H9 (cell line): Measurements from ENCODE around the gene SPATS1. TPM values are rescaled to one million over a fixed set of nuclear protein-coding genes. Genes with fewer than 3 reads are reported as not detected.

Source experiments
- DNase-seq: peaks from one replicate; pipeline ENCODE4 v3.0.0-alpha.2; 2017
- H2AFZ ChIP-seq: one replicate; pipeline ENCODE4 v1.6.1; 2013; ENCODE audit warnings: mild to moderate bottlenecking, low read length, control low read depth, moderate library complexity
- H2AK5ac ChIP-seq: 2 replicates; pipeline ENCODE4 v1.6.1; 2013; ENCODE audit warnings: low read length, control low read depth, mixed read lengths; ENCODE audit not compliant: insufficient read length
- H2BK120ac ChIP-seq: one replicate; pipeline ENCODE4 v1.6.1; 2013; ENCODE audit warnings: low read depth, mild to moderate bottlenecking, low read length, control low read depth, inconsistent platforms; ENCODE audit not compliant: poor library complexity, severe bottlenecking
- H2BK12ac ChIP-seq: 2 replicates; pipeline ENCODE4 v1.6.1; 2013; ENCODE audit warnings: low read length, control low read depth, mixed read lengths, low read depth; ENCODE audit not compliant: insufficient read length
- H2BK15ac ChIP-seq: 2 replicates; pipeline ENCODE4 v1.6.1; 2013; ENCODE audit warnings: low read depth, low read length, control low read depth
- H2BK20ac ChIP-seq: one replicate; pipeline ENCODE4 v1.6.1; 2013; ENCODE audit warnings: low read depth, mild to moderate bottlenecking, low read length, control low read depth, inconsistent platforms; ENCODE audit not compliant: poor library complexity, severe bottlenecking
- H2BK5ac ChIP-seq: 2 replicates; pipeline ENCODE4 v1.6.1; 2013; ENCODE audit warnings: low read length, control low read depth, mixed read lengths; ENCODE audit not compliant: insufficient read length
- H3K14ac ChIP-seq: 2 replicates; pipeline ENCODE4 v1.6.1; 2013; ENCODE audit warnings: low read length, control low read depth; ENCODE audit not compliant: insufficient read depth
- H3K18ac ChIP-seq: 2 replicates; pipeline ENCODE4 v1.6.1; 2013; ENCODE audit warnings: low read depth, mild to moderate bottlenecking, mixed read lengths, low read length, control low read depth; ENCODE audit not compliant: insufficient read length
- H3K23ac ChIP-seq: 2 replicates; pipeline ENCODE4 v1.6.1; 2013; ENCODE audit warnings: low read length, control low read depth, mixed read lengths, low read depth; ENCODE audit not compliant: insufficient read length
- H3K23me2 ChIP-seq: 2 replicates; pipeline ENCODE4 v1.6.1; 2013; ENCODE audit warnings: low read depth, mild to moderate bottlenecking, mixed read lengths, low read length, control low read depth; ENCODE audit not compliant: insufficient read length, poor library complexity, severe bottlenecking
- H3K27ac ChIP-seq: 2 replicates; pipeline ENCODE4 v1.5.1; 2013; ENCODE audit warnings: low read length, control low read depth, mixed read lengths, low read depth; ENCODE audit not compliant: insufficient read length
- H3K27me3 ChIP-seq: 2 replicates; pipeline ENCODE4 v1.6.1; 2013; ENCODE audit warnings: low read length, control low read depth, inconsistent platforms; ENCODE audit not compliant: insufficient read depth
- H3K4ac ChIP-seq: 2 replicates; pipeline ENCODE4 v1.6.1; 2013; ENCODE audit warnings: low read depth, mild to moderate bottlenecking, control low read depth, inconsistent platforms, low read length, moderate library complexity
- H3K4me1 ChIP-seq: 2 replicates; pipeline ENCODE4 v1.6.1; 2013; ENCODE audit warnings: low read length, control low read depth, inconsistent platforms; ENCODE audit not compliant: insufficient read depth
- H3K4me2 ChIP-seq: 2 replicates; pipeline ENCODE4 v1.6.1; 2013; ENCODE audit warnings: low read length, control low read depth, mixed read lengths; ENCODE audit not compliant: insufficient read length, insufficient read depth
- H3K56ac ChIP-seq: 2 replicates; pipeline ENCODE4 v1.6.1; 2013; ENCODE audit warnings: low read depth, mild to moderate bottlenecking, mixed read lengths, low read length, control low read depth; ENCODE audit not compliant: insufficient read length
- H3K79me1 ChIP-seq: 2 replicates; pipeline ENCODE4 v1.6.1; 2013; ENCODE audit warnings: low read depth, mild to moderate bottlenecking, moderate library complexity, low read length, control low read depth, inconsistent platforms; ENCODE audit not compliant: insufficient read depth, poor library complexity, severe bottlenecking
- H3K79me2 ChIP-seq: 2 replicates; pipeline ENCODE4 v1.6.1; 2013; ENCODE audit warnings: low read length, control low read depth, inconsistent platforms; ENCODE audit not compliant: insufficient read depth
- H3K9ac ChIP-seq: 2 replicates; pipeline ENCODE4 v1.6.1; 2013; ENCODE audit warnings: low read length, control low read depth, mixed read lengths; ENCODE audit not compliant: insufficient read length; ENCODE audit errors: extremely low read depth
- H3K9me3 ChIP-seq: one replicate; pipeline ENCODE4 v1.6.1; 2013; ENCODE audit warnings: low read depth, low read length, inconsistent platforms; ENCODE audit not compliant: control insufficient read depth
- H3T11ph ChIP-seq: one replicate; pipeline ENCODE4 v1.6.1; 2013; ENCODE audit warnings: mild to moderate bottlenecking, low read length, control low read depth, inconsistent platforms
- H4K20me1 ChIP-seq: one replicate; pipeline ENCODE4 v1.6.1; 2013; ENCODE audit not compliant: control insufficient read depth, insufficient read length, insufficient read depth
- H4K5ac ChIP-seq: 2 replicates; pipeline ENCODE4 v1.6.1; 2013; ENCODE audit warnings: low read depth, mild to moderate bottlenecking, mixed read lengths, low read length, control low read depth; ENCODE audit not compliant: insufficient read length
- H4K8ac ChIP-seq: replicated peaks from 2 replicates; pipeline ENCODE4 v1.6.1; 2013; ENCODE audit warnings: low read length, control low read depth, mixed read lengths, low read depth; ENCODE audit not compliant: insufficient read length
- H4K91ac ChIP-seq: 2 replicates; pipeline ENCODE4 v1.6.1; 2013; ENCODE audit warnings: low read depth, mild to moderate bottlenecking, moderate library complexity, mixed read lengths, low read length, control low read depth; ENCODE audit not compliant: insufficient read length
- H3K27ac Mint-ChIP-seq, 3 experiments: 2 replicates in 2 of 3; 3 replicates in 1 of 3; pipeline ENCODE4 v1.8.0; 2020 to 2021; ENCODE audit warnings: mixed read lengths in 3 of 3, mild to moderate bottlenecking in 1 of 3, moderate library complexity in 1 of 3
- H3K27me3 Mint-ChIP-seq: 2 replicates; pipeline ENCODE4 v1.8.0; 2021; ENCODE audit warnings: low read depth, mild to moderate bottlenecking, moderate library complexity, mixed read lengths
- H3K36me3 Mint-ChIP-seq, 3 experiments: 2 replicates in 2 of 3; 3 replicates in 1 of 3; pipeline ENCODE4 v1.8.0; 2020 to 2021; ENCODE audit warnings: low read depth in 3 of 3, mixed read lengths in 3 of 3; ENCODE audit not compliant: insufficient read depth in 1 of 3
- H3K4me1 Mint-ChIP-seq, 2 experiments: 2 replicates each; pipeline ENCODE4 v1.8.0; 2020; ENCODE audit warnings: mixed read lengths in 2 of 2
- H3K4me3 Mint-ChIP-seq, 2 experiments: 2 replicates in 1 of 2; 3 replicates in 1 of 2; pipeline ENCODE4 v1.8.0; 2020 to 2021; ENCODE audit warnings: mild to moderate bottlenecking in 2 of 2, mixed read lengths in 2 of 2, moderate library complexity in 1 of 2
- H3K9me3 Mint-ChIP-seq, 2 experiments: 2 replicates in 1 of 2; 3 replicates in 1 of 2; pipeline ENCODE4 v1.8.0; 2020; ENCODE audit warnings: mild to moderate bottlenecking in 2 of 2, mixed read lengths in 2 of 2, moderate library complexity in 1 of 2
- WGBS: extraction: QIAGEN DNeasy Blood & Tissue Kit; methylation state at CpG from one replicate; pipeline ENCODE4 v1.1.7; 2013; ENCODE audit warnings: missing lambda C conversion rate, low lambda C conversion rate, mixed read lengths; ENCODE audit not compliant: insufficient read length; ENCODE audit errors: extremely low coverage; 5-methylcytosine and 5-hydroxymethylcytosine counted together
- total RNA-seq: library from RNA; stranded (reverse); gene quantifications from 2 replicates; pipeline ENCODE4 v1.2.1, GENCODE V29; 2021
- TF ChIP-seq, protein P1 (sequence below): fragments of 200-600 bp; sonication (generic); conservative IDR thresholded peaks from 3 replicates; pipeline ENCODE4 v1.8.0; 2021; ENCODE audit warnings: antibody characterized with exemption, mild to moderate bottlenecking

Gene SPATS1
- total RNA-seq, 1 experiment from 2014 or later: not detected

- peaks cover 12% of the 10 kb centered on the region for H3K27me3 Mint-ChIP-seq
- Histone ChIP-seq H3T11ph (no peak overlapping the region), H3K79me2 (no peaks in the 10 kb centered on the region), H3K4me2 (no peak overlapping the region), H4K20me1 (no peaks in the 10 kb centered on the region), H2BK120ac (no peak overlapping the region), H4K91ac (no peak overlapping the region), H3K4me1 (no peaks in the 10 kb centered on the region), H2BK15ac (no peak overlapping the region), H3K79me1 (no peaks in the 10 kb centered on the region), H2BK5ac (no peak overlapping the region), H3K27ac (no peak overlapping the region), H3K4ac (no peak overlapping the region), H3K14ac (no peak overlapping the region), H3K27me3 (no peaks in the 10 kb centered on the region), H2AFZ (no peak overlapping the region), H3K23me2 (no peaks in the 10 kb centered on the region), H4K8ac (no peak overlapping the region), H2AK5ac (no peak overlapping the region), H2BK12ac (no peak overlapping the region), H2BK20ac (no peak overlapping the region), H3K23ac (no peak overlapping the region), H4K5ac (no peak overlapping the region), H3K9me3 (no peaks in the 10 kb centered on the region), H3K9ac (no peak overlapping the region), H3K56ac (no peak overlapping the region), H3K18ac (no peak overlapping the region)
- H3K36me3 Mint-ChIP-seq: no peaks in the 10 kb centered on the region
- H3K4me1 Mint-ChIP-seq: peaks cover 5 to 14% of the 10 kb centered on the region in 2 experiments
- no CpG with 5 or more reads among the region's 3 CpGs for WGBS
- H3K4me3 Mint-ChIP-seq: no peak overlapping the region
- no peak overlapping the region for H3K27ac Mint-ChIP-seq
- TF ChIP-seq, protein P1, sequence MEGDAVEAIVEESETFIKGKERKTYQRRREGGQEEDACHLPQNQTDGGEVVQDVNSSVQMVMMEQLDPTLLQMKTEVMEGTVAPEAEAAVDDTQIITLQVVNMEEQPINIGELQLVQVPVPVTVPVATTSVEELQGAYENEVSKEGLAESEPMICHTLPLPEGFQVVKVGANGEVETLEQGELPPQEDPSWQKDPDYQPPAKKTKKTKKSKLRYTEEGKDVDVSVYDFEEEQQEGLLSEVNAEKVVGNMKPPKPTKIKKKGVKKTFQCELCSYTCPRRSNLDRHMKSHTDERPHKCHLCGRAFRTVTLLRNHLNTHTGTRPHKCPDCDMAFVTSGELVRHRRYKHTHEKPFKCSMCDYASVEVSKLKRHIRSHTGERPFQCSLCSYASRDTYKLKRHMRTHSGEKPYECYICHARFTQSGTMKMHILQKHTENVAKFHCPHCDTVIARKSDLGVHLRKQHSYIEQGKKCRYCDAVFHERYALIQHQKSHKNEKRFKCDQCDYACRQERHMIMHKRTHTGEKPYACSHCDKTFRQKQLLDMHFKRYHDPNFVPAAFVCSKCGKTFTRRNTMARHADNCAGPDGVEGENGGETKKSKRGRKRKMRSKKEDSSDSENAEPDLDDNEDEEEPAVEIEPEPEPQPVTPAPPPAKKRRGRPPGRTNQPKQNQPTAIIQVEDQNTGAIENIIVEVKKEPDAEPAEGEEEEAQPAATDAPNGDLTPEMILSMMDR: no peak
- DNase-seq: no peak
- H3K9me3 Mint-ChIP-seq: no peaks in the 10 kb centered on the region
Observed at GRCh38 chr6:44321210-44321609, 21.2 kb upstream of the SPATS1 start.
